Mesenchymal stem cell (in vitro differentiated cells and primary cell): ENCODE measurements around the gene RABGEF1.
"Not testable (repeated sequence)": the region's sequence is repeated elsewhere in the genome, so short reads cannot be mapped to it uniquely, and the experiment has no call there.

Experiments
- DNase-seq: peaks from one replicate; pipeline ENCODE4 v3.0.0-alpha.2; 2013
- H2AFZ ChIP-seq: one replicate; pipeline ENCODE4 v1.6.1; 2013; ENCODE audit warnings: low read depth, mild to moderate bottlenecking, control low read depth, inconsistent platforms, low read length, moderate library complexity
- H2AK5ac ChIP-seq: 2 replicates; pipeline ENCODE4 v1.6.1; 2013; ENCODE audit warnings: low read length, moderate library complexity, mild to moderate bottlenecking, inconsistent platforms; ENCODE audit not compliant: severe bottlenecking
- H2BK120ac ChIP-seq: one replicate; pipeline ENCODE4 v1.6.1; 2013; ENCODE audit warnings: low read depth, mild to moderate bottlenecking, inconsistent platforms, low read length, moderate library complexity
- H2BK12ac ChIP-seq, 2 experiments: one replicate each; pipeline ENCODE4 v1.6.1; 2013; ENCODE audit warnings: inconsistent platforms in 2 of 2, low read length in 2 of 2, mild to moderate bottlenecking in 2 of 2, moderate library complexity in 2 of 2, control low read depth in 1 of 2
- H2BK15ac ChIP-seq: one replicate; pipeline ENCODE4 v1.6.1; 2013; ENCODE audit warnings: mild to moderate bottlenecking, low read depth, inconsistent platforms; ENCODE audit not compliant: poor library complexity, severe bottlenecking
- H2BK5ac ChIP-seq: 2 replicates; pipeline ENCODE4 v1.6.1; 2013; ENCODE audit warnings: low read depth, mild to moderate bottlenecking, low read length, control low read depth, inconsistent platforms; ENCODE audit not compliant: poor library complexity, severe bottlenecking
- H3K14ac ChIP-seq, 2 experiments: one replicate each; pipeline ENCODE4 v1.6.1; 2013; ENCODE audit warnings: inconsistent platforms in 2 of 2, low read length in 2 of 2, control low read depth in 1 of 2, mild to moderate bottlenecking in 1 of 2, moderate library complexity in 1 of 2
- H3K18ac ChIP-seq, 2 experiments: one replicate each; pipeline ENCODE4 v1.6.1; 2013; ENCODE audit warnings: inconsistent platforms in 2 of 2, low read length in 2 of 2, control low read depth in 1 of 2, low read depth in 1 of 2, mild to moderate bottlenecking in 1 of 2
- H3K23ac ChIP-seq, 2 experiments: one replicate each; pipeline ENCODE4 v1.6.1; 2013; ENCODE audit warnings: inconsistent platforms in 2 of 2, low read length in 2 of 2, mild to moderate bottlenecking in 2 of 2, moderate library complexity in 2 of 2, control low read depth in 1 of 2
- H3K27ac ChIP-seq: 2 replicates; pipeline ENCODE4 v1.5.1; 2013; ENCODE audit warnings: mild to moderate bottlenecking, moderate library complexity, low read length, control low read depth, inconsistent platforms; ENCODE audit not compliant: poor library complexity, severe bottlenecking
- H3K27me3 ChIP-seq, 2 experiments: 2 replicates each; pipeline versions ENCODE4 v1.6.1 to v1.7.0; 2013; ENCODE audit warnings: low read length in 2 of 2, mild to moderate bottlenecking in 2 of 2, moderate library complexity in 2 of 2, control low read depth in 1 of 2, inconsistent platforms in 1 of 2; ENCODE audit not compliant: control insufficient read depth in 1 of 2, insufficient read depth in 1 of 2
- H3K36me3 ChIP-seq, 2 experiments: 2 replicates each; pipeline versions ENCODE4 v1.6.1 to v1.7.0; 2013; ENCODE audit warnings: low read length in 2 of 2, control low read depth in 1 of 2, inconsistent platforms in 1 of 2, low read depth in 1 of 2, mild to moderate bottlenecking in 1 of 2; ENCODE audit not compliant: insufficient read depth in 2 of 2, control insufficient read depth in 1 of 2
- H3K4ac ChIP-seq, 2 experiments: one replicate each; pipeline ENCODE4 v1.6.1; 2013; ENCODE audit warnings: inconsistent platforms in 2 of 2, low read length in 2 of 2, mild to moderate bottlenecking in 2 of 2, moderate library complexity in 2 of 2, control low read depth in 1 of 2, low read depth in 1 of 2
- H3K4me1 ChIP-seq: 2 replicates; pipeline ENCODE4 v1.6.1; 2013; ENCODE audit warnings: low read depth, low read length, control low read depth; ENCODE audit not compliant: control insufficient read depth, insufficient read depth
- H3K4me2 ChIP-seq: 2 replicates; pipeline ENCODE4 v1.6.1; 2013; ENCODE audit warnings: low read length, mild to moderate bottlenecking, inconsistent platforms; ENCODE audit not compliant: poor library complexity, severe bottlenecking
- H3K4me3 ChIP-seq, 2 experiments: 2 replicates each; pipeline versions ENCODE4 v1.5.1 to v1.7.0; 2013; ENCODE audit warnings: low read length in 2 of 2, mild to moderate bottlenecking in 2 of 2, control low read depth in 1 of 2, low read depth in 1 of 2; ENCODE audit not compliant: insufficient read depth in 1 of 2
- H3K79me1 ChIP-seq: replicated peaks from 2 replicates; pipeline ENCODE4 v1.6.1; 2013; ENCODE audit warnings: mild to moderate bottlenecking, control low read depth, low read length, inconsistent platforms; ENCODE audit not compliant: poor library complexity, severe bottlenecking
- H3K9ac ChIP-seq: 2 replicates; pipeline ENCODE4 v1.7.0; 2013; ENCODE audit warnings: mild to moderate bottlenecking, low read length, moderate library complexity
- H3K9me3 ChIP-seq: 2 replicates; pipeline ENCODE4 v1.7.0; 2013; ENCODE audit warnings: mild to moderate bottlenecking, low read length; ENCODE audit not compliant: control insufficient read depth
- H4K8ac ChIP-seq: one replicate; pipeline ENCODE4 v1.6.1; 2013; ENCODE audit warnings: inconsistent platforms, mild to moderate bottlenecking, low read length, moderate library complexity
- H4K91ac ChIP-seq: one replicate; pipeline ENCODE4 v1.6.1; 2013; ENCODE audit warnings: mild to moderate bottlenecking, low read length, inconsistent platforms
- WGBS: methylation state at CpG from one replicate; pipeline ENCODE4 v1.1.7; 2013; ENCODE audit warnings: mixed read lengths; 5-methylcytosine and 5-hydroxymethylcytosine counted together

RABGEF1 gene

DNA sequence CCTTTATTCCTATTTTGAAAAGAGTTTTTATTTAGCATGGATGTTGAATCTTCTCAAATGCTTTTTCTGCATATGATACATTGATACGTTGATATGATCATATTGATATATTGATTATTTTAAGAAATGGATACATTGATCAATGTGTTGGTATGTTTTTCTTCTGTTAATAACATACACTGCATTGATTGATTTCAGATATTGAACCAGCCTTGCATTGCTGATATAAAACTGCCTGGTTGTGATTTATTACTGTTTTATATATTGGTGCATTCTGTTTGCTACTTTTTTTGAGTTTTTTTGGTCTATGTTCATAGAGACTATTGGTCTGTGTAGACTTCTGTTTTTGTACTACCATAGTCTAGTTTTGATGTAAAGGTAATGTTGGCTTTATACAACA lies 26.8 kb upstream of the RABGEF1 start:
- WGBS = 100% methylated on average over 1 of the region's 1 CpG

DNA sequence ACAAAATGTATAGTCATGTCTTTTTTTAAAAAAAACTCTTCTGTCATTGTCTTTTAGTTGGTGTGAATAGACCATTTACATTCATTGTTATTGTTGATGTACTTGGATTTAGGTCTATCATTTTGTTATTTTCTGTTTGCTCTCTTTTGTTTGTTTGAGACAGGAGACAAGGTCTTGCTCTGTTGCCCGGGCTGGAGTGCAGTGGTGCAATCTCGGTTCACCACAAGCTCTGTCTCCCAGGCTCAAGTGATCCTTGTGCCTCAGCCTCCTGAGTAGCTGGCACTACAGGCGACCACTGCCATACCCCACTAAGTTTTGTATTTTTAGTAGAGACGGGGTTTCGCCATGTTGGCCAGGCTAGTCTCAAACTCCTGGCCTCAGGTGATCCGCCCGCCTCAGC lies 23.9 kb upstream of the RABGEF1 start:
- H2BK120ac ChIP-seq, H4K8ac ChIP-seq, H3K4me3 ChIP-seq, H3K27ac ChIP-seq, DNase-seq, H2BK15ac ChIP-seq, H3K79me1 ChIP-seq, H3K4ac ChIP-seq, H3K4me1 ChIP-seq, H3K9ac ChIP-seq, H4K91ac ChIP-seq, H2BK12ac ChIP-seq, H2AK5ac ChIP-seq, H2BK5ac ChIP-seq, H2AFZ ChIP-seq, H3K4me2 ChIP-seq, H3K23ac ChIP-seq, H3K14ac ChIP-seq, H3K27me3 ChIP-seq, H3K18ac ChIP-seq: not testable (repeated sequence)
- WGBS = 94% methylated on average over 7 of the region's 7 CpGs
- Histone ChIP-seq H3K36me3 (peaks cover 21 to 93% of the 10 kb centered on the region in 2 experiments), H3K9me3 (peaks cover 12% of the 10 kb centered on the region)

More for the DNA sequence above, 26.8 kb upstream of the RABGEF1 start:
- Histone ChIP-seq H3K23ac (no peak overlapping the region), H2BK15ac (no peak overlapping the region), H3K18ac (no peak overlapping the region), H3K9me3 (peaks cover 17% of the 10 kb centered on the region), H4K8ac (no peak overlapping the region), H3K79me1 (peaks cover 3% of the 10 kb centered on the region), H3K27ac (no peak overlapping the region), H3K14ac (no peak overlapping the region), H3K4me3 (no peak overlapping the region), H2BK12ac (no peak overlapping the region), H2AK5ac (no peak overlapping the region), H4K91ac (no peak overlapping the region), H2BK5ac (no peak overlapping the region), H3K9ac (no peak overlapping the region), H2BK120ac (no peak overlapping the region), H2AFZ (no peak overlapping the region), H3K27me3 (no peaks in the 10 kb centered on the region), H3K36me3 (peaks cover 17 to 98% of the 10 kb centered on the region in 2 experiments), H3K4me1 (no peaks in the 10 kb centered on the region), H3K4ac (no peak overlapping the region), H3K4me2 (no peak overlapping the region)
- no peak for DNase-seq

DNA sequence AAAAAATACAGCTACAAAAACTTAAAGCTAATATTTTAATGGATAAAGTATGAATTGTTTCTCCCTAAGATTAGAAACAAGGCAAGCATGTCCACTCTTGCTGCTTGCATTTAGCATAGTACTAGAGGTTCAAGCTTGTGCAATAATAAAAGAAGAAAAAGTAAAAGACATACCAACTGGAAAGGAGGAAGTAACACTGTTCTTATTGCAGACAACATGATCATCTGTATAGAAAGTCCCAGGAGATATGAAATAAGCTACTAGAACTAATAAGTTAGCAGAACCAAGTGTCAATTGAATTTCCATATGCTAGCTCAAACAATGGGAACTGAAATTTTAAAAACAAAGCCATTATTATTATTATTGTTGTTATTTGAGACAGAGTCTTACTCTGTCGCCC lies 20.0 kb upstream of the RABGEF1 start:
- H2BK5ac ChIP-seq = no peak overlapping the region
- H3K9ac ChIP-seq = no peak overlapping the region
- H2BK15ac ChIP-seq = no peak overlapping the region
- no peak for DNase-seq
- H4K8ac ChIP-seq = no peak overlapping the region
- no peak overlapping the region for H3K27ac ChIP-seq
- no peak overlapping the region for H2AK5ac ChIP-seq
- no peak overlapping the region for H4K91ac ChIP-seq
- peaks cover 6% of the 10 kb centered on the region for H3K79me1 ChIP-seq
- no peak overlapping the region for H2BK12ac ChIP-seq
- H3K4me2 ChIP-seq = no peak overlapping the region
- H3K9me3 ChIP-seq = peaks cover 28% of the 10 kb centered on the region
- H3K14ac ChIP-seq = no peak overlapping the region
- H3K23ac ChIP-seq = no peak overlapping the region
- H3K4ac ChIP-seq = no peak overlapping the region
- peaks cover 20 to 94% of the 10 kb centered on the region in 2 experiments for H3K36me3 ChIP-seq
- no peaks in the 10 kb centered on the region for H3K27me3 ChIP-seq
- H2AFZ ChIP-seq = no peak overlapping the region
- H3K18ac ChIP-seq = no peak overlapping the region
- 100% methylated on average over 1 of the region's 1 CpG for WGBS
- H2BK120ac ChIP-seq = no peak overlapping the region
- no peak overlapping the region for H3K4me3 ChIP-seq
- H3K4me1 ChIP-seq = no peaks in the 10 kb centered on the region

DNA sequence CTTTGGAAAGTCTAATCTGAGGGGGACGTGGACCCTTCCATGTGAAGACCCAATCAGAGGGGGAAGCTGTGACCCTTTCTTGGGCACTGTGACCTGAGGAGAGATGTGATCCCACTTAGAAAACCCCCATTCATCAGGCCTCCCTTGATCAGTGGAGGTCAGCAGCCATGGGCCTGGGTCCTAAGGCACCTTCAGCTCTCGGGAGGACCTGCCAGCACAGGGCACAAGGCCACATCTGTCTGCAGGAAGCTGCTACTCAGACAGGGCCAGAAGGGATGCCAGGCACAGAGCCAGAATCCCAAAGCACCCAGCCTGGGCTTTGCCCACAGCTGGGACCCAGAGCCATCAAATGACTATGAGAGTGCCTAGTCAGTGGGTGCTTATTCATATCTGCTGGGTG lies 14.7 kb upstream of the RABGEF1 start:
- Histone ChIP-seq H3K27ac (no peak overlapping the region), H2BK120ac (no peak overlapping the region), H3K9me3 (peaks cover 28% of the 10 kb centered on the region), H3K9ac (no peak overlapping the region), H4K8ac (no peak overlapping the region), H3K79me1 (peaks cover 13% of the 10 kb centered on the region), H3K4me3 (no peak overlapping the region), H2AK5ac (no peak overlapping the region), H2BK12ac (no peak overlapping the region), H3K27me3 (no peaks in the 10 kb centered on the region), H4K91ac (no peak overlapping the region), H3K4ac (no peak overlapping the region), H2BK5ac (no peak overlapping the region), H3K4me1 (no peaks in the 10 kb centered on the region), H3K4me2 (no peak overlapping the region), H2AFZ (no peak overlapping the region), H3K23ac (no peak overlapping the region), H2BK15ac (no peak overlapping the region), H3K36me3 (peaks cover 36 to 90% of the 10 kb centered on the region in 2 experiments), H3K14ac (no peak overlapping the region), H3K18ac (no peak overlapping the region)
- DNase-seq = no peak
- 98% methylated on average over 2 of the region's 2 CpGs for WGBS
